GM21390 (cell line): ENCODE measurements around the gene SCN1B.

Experiments
- ATAC-seq: cut with Tn5 transposase; IDR thresholded peaks from one replicate; pipeline ENCODE4 v1.9.1; 2021; ENCODE audit not compliant: unreplicated experiment

The SCN1B gene

DNA sequence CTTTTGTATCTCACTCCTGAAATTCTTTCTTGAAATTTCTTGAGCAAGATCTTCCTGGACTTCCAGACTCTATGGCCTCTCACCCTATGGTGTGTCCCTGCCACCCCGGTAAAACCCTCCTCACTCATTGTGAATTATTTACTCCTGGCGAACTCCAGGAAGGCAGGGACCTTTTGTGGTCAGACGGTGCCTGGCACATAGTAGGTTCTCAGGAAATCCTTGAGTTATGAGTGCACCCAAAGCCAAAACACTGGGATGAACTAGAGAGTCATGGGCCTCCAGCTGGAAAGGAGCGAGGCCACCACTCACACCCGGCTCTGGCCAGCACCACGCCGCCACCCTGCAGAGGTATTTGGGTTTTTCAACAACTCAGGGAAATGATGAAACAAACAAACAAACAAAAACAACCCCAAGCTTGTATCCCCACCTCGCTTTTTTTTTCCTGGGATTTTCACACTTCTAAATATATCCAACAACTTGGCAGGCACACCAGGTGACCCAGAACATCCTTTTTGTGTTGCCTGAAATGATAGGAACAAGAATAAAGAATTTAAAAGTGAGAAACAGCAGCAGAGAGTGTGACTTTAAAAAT, 22.4 kb downstream of the SCN1B start:
- ATAC-seq = no peak

DNA sequence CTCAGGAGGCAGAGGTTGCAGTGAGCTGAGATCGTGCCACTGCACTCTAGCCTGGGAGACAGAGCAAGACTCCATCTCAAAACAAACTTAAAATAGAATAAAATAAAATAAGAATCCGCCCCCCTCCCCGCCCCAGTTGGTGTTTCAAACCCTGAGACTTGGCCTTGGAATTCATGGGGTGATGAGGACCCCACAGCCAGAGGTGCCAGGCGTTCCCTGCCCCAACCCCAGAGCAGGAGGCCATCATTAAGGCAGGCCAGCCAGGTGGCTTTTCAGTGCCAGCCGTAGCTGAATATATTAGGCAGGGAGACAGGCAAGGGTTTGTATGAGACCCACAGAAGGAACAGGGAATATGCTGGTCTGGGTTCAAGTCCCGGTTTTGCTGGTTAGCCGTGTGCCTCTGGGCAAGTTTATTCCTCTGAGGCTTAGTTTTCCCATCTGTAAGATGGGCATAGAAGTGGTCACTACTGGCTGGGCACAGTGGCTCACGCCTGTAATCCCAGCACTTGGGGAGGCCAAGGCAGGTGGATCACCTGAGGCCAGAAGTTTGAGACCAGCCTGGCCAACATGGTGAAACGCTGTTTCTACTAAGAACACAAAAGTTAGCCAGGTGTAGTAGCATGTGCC, 23.5 kb downstream of the SCN1B start:
- ATAC-seq = no peak

DNA sequence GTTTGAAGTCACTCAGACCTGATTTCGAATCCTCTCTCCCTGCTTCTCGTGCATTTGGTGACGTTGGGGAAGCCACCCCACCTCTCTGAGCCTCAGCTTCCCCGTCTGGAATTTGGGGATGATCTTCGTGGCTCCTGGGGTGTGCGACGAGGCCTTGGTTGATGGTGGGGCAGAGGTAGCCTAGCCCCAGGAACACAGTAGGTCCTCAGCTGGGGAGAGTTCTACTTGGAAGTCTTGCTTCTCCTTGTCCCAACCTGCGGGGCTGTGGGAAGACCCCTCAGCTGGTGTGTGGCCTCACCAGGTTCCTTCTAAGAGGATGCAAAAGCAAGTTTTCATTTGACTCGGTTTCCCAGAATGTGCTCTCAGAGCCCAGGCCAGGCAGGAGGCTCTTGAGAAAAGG, 24.4 kb downstream of the SCN1B start:
- ATAC-seq = no peak

DNA sequence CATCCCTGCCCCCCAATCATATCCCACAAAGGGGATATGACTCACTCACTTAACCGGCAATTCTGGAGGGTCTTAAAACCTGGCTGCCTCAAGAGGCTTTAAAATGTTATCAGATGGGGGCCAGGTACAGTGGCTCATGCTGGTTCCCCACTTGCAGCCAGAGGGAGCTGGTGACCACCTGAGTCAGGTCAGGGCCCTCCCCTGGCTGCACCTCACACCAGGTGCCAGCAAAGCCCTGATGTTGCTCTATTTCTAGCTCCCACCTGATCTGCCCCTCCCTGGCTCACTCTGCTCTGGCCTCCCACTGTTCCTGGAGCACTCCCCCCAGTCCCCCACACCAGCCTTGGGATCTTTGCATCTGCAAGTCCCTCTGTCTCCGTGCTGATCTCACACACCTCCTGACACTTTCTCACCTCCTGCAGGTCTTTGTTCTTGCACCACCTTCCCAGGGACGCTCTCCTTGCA, 25.5 kb downstream of the SCN1B start:
- ATAC-seq = no peak

DNA sequence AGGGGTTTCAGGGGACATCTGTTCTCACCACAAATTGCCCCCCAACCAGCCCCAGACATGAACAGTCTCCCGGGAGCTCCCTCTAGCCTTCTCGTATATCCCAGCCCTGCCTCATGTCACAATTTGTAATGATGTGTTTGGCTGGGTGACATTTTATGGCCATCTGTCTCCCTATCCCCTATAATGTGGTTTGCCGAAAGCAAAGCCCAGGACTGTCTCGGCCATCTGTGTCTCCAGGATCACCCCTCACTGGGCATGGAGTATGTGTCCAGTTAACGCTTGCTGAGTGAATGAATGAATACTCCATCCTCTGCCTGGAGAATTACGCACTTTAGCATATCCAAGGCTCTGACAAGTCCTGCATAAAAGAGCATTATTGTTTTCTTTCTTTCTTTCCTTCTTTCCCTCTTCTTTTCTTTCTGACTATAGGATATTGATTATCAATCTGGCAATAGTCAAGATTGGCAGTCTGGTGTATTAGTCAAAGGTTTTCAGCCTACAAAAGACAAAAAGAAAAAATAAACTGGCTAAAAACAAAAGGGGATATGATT, 26.3 kb downstream of the SCN1B start:
- no peak for ATAC-seq

DNA sequence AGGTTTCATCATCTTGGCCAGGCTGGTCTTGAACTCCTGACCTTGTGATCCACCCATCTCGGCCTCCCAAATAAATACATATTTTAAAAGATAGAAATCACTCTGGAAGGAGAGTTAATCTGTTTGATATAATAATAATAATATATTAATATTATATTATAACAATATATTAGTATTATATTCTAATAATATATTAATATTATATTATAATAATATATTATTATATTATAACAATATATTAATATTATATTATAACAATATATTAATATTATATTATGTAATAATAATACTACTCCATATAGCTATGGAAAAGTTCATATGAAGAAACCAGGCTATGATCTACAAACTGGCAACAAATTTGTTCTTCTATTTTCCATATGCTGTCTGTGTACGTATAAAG, 28.1 kb downstream of the SCN1B start:
- ATAC-seq = no peak

DNA sequence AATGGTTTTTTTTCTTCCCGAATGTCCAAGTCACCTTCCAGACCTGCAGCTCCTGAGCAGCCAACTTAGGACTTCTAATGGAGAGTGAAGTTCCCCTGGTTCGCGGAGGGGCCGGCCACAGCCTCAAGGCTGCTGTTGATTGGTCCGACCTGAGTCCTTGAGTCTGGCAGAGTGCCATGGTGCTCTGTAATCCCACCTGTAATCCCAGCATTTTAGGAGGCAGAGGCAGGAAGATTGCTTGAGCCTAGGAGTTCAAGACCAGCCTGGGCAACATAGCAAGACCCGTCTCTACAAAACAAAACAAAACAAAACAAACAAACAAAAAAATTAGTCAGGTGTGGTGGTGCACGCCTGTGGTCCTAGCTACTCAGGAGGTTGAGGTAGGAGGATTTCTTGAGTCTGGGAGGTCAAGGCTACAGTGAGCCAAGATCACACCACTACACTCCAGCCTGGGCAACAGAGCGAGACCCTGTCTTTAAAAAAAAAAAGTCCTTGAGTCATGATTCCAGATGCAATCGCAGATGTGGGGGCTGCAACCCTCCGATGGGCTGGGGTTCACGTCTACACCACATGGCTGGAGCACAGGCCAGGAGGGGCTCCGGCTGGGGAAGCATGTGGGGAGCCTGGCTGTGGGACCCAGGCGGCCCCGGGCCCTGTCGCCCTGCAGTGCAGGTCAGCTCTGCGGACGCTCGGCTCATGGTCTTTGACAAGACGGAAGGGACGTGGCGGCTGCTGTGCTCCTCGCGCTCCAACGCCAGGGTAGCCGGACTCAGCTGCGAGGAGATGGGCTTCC, 28.9 kb downstream of the SCN1B start:
- ATAC-seq = no peak

DNA sequence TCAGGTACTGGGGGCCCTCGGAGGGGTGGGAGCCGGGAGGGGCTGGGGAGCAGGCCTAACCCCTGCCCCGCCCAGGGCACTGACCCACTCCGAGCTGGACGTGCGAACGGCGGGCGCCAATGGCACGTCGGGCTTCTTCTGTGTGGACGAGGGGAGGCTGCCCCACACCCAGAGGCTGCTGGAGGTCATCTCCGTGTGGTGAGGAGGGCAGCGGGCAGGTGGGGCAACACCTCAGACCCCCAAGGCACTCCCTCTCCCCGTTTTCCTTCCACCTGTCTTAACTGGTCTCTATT, 29.5 kb downstream of the SCN1B start:
- no peak for ATAC-seq

DNA sequence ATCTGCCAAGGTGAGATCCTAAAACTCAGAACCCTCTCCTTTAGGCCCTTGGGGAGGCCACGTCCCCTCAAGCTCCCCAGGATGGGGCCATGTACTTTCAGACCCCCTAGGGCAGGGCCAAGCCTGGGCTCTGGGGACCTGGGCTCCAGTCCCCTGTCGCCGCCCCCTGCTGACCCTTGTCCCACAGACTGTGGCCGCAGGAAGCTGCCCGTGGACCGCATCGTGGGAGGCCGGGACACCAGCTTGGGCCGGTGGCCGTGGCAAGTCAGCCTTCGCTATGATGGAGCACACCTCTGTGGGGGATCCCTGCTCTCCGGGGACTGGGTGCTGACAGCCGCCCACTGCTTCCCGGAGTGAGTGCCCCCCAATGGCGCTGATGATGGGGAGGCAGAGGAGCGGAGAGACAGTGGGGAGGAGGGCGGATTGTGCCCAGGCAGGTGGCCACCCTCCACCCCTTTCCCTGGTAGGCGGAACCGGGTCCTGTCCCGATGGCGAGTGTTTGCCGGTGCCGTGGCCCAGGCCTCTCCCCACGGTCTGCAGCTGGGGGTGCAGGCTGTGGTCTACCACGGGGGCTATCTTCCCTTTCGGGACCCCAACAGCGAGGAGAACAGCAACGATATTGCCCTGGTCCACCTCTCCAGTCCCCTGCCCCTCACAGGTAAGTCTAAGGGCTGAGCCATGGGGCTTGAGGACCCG, 30.0 kb downstream of the SCN1B start:
- no peak for ATAC-seq

DNA sequence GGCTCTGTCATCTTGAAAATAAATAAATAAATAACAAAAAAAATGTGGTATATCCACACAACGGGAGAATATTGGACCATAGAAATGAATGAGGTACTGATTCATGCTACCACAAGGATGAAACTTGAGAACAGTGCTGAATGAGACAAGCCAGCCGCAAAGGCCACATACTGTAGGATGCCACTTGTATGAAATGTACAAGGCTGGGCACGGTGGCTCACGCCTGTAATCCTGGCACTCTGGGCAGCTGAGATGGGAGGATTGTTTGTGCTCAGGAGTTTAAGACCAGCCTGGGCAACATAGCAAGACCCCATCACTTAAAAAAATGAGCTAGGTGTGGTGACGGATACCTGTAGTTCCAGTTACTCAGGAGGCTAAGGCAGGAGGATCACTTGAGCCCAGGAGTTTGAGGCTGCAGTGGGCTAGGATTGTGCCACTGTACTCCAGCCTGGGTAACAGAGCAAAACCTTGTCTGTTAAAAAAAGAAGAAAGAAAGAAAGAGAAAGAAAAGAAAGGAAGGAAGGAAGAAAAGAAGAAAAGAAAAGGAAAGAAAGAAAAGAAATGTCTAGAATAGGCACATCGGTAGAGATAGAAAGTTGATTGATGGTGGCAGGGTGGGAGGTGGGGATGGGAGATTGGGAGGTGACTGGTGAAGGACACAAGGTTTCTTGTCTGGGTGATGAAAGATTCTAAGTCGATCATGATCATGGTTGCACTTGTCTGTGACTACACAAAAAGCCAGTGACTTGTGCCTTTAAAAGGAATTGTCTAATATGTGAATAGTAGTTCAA, 31.5 kb downstream of the SCN1B start:
- no peak for ATAC-seq

DNA sequence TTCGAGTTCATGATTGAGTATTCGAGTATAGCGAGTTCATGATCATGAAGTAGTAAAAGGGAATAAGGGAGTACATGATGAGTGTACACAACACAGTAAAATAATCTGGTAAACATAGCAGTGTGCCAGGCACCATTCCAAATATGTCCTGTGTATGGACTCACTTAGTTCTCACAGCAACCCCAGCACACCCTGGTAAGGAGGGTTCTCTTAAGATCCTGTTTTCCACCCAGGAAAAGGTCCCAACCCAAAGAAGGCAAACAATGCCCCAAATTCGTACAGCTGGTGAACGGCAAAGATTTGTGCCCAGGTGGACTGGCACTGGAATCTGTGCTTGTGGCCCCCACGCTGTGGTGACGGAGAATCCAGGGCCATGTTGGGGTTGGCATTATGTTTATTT, 32.7 kb downstream of the SCN1B start:
- no peak for ATAC-seq

DNA sequence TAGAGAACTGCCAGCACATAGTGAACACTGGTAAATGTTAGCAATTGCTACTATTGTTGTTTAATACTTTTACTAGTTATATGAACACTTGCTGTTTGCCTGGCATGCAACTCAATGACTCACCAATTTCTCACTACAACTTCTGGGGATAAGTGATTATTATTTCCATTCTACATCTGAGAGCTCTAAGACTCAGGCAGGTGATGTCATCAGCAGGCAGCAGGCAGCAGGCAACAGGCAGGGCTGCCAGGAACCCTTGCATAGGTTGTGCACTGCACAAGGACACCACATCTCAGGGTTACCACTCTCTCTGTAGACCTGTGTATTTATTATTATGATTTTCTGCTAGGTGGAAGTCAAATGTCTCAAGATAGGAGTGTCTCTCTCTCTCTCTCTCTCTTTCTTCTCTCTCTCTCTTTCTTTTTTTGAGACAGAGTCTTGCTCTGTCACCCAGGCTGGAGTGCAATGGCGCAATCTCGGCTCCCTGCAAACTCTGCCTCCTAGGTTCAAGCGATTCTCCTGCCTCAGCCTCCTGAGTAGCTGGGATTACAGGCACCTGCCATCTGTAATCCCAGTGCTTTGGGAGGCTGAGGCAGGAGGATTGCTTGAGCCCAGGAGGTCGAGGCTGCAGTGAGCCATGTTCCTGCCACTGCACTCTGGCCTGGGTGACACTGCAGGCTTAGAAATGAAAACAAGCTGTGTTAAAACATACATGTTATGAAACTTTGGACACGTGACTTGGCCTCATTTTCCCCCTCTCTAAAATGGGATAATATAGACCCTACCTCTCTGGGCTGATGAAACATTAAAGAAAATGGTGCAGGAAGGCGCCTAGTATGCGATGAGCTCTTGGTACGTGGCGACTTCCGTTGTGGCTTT, 33.9 kb downstream of the SCN1B start:
- no peak for ATAC-seq

DNA sequence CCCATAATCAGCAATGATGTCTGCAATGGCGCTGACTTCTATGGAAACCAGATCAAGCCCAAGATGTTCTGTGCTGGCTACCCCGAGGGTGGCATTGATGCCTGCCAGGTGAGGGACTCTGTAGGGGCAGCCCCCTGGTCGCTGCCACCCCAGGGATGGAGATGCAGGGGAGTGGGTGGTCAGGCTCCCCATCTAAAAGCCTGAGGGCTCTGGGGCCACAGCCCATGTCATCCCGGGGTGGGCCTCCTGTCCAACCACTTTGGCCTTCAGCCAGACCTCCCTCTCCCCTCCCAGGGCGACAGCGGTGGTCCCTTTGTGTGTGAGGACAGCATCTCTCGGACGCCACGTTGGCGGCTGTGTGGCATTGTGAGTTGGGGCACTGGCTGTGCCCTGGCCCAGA, 35.3 kb downstream of the SCN1B start:
- ATAC-seq = no peak

DNA sequence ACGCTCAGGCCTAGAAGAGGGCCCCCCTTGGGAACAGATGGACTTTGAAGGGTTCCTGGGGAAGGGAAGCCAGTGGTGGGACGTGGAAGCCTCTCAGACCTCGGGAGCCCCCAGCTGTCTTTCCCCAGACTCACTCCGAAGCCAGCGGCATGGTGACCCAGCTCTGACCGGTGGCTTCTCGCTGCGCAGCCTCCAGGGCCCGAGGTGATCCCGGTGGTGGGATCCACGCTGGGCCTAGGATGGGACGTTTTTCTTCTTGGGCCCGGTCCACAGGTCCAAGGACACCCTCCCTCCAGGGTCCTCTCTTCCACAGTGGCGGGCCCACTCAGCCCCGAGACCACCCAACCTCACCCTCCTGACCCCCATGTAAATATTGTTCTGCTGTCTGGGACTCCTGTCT, 35.9 kb downstream of the SCN1B start:
- ATAC-seq = no peak

DNA sequence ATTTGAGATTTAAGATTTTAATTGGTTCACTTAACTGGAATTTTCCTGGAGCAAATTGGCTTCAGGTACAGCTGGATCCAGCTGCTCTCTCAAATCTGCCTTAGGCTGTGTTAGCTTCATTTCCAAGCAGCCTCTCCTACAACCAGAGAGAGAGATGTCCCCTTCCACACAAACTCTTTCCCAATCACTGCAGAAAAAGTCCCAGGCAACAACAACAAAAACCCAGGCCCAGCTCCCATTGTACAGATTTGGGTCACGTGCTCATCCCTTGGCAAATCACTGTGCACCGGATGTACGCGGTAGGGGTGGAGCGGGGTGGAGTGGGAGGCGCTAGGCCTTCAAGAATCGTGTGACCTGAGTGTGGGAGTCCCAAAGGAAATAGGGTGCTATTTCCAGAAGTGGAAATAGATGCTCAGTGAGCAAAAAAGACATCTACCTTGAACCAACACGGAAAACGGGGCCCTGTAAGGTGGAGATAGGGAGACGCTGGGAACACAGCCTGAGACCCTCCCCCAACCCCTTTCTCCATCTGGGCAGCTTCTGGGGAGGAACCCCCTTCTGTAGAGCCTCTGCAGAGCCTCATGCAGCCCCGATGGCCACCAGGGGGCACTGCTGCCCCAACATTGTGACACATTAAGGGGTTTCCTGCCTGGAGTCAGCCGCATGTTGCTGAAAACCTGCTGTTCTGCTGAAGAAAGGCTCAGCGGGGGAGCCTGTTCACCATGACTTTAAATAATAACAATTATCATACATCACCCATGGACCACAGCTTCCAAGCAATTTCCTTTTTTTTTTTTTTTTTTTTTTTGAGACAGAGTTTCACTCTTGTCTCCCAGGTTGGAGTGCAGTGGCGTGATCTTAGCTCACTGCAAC, 36.7 kb downstream of the SCN1B start:
- peak; percentile 81 for ATAC-seq

DNA sequence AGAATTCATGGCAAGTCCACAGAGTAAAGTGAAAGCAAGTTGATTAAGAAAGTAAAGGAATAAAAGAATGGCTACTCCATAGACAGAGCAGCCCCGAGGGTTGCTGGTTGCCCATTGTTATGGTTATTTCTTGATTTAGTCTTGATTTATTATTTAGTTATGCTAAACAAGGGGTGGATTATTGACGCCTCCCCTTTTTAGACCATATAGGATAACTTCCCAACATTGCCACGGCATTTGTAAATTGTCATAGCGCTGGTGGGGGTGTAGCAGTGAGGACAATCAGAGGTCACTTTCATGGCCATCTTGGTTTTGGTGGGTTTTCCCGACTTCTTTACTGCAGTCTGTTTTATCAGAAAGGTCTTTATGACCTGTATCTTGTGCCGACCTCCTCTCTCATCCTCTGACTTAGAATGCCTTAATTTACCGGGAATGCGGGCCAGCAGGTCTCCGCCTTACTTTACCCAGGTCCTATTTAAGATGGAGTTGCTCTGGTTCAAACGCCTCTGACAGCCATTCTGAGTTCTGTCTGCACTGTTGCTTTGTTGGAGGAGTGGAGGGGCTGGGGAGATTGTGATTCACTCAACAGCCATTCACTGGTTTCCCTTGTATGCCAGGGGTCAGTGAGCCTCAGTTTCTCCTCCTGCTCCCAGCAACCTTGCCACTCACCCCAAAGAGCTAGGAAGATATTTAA, 38.8 kb downstream of the SCN1B start:
- ATAC-seq = no peak

DNA sequence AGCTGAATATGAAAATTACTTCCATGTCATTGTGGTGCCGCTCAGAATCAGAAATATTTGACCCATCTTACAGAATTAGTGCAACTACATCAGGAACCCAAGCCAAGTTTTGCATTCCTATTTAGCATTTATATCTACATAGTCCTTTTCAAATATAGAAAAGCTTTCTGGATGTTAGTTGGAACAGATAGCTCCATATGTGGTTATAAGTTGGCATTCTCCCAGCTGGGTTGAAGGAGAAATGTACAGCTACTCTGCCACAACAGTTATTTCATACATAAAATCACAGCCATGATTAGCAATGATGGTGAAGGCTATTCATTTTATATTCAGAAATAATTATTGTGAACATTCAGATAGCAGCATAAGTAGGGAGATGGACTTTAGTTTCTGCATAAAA, 39.4 kb downstream of the SCN1B start:
- ATAC-seq = no peak

DNA sequence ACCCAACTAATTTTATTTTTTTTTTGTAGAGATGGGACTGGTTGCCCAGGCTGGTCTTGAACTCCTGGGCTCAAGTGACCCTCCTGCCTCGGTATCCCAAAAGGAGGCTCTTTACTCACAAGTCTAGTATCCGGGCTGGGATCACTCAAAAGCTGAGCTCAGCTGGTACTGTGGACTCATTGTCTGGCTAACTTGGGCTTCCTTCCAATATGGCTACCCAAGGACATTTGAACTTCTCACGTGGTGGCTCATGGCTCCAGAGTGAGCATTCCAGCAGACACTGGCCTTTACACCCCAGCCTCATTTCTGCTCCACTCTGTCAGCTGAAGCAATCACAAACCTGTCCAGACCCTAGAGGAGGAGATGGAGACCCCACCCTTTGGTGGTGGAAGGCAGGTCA, 40.2 kb downstream of the SCN1B start:
- no peak for ATAC-seq
